K562 (cell line): Measurements from ENCODE around the gene DPEP3. TPM values are rescaled to one million over a fixed set of nuclear protein-coding genes. Genes with fewer than 3 reads are reported as not detected.

Experiments used
- ATAC-seq: fragments of 200-7000 bp; cut with Tn5 transposase; 3 replicates; pipeline ENCODE4 v1.9.1; 2020; ENCODE audit warnings: moderate library complexity
- BruUV-seq: library from RNA; stranded (reverse); fragments of 400-500 nt; replicated peaks from 2 replicates; lab custom pipeline; 2021; lab: Mats Ljungman, UMichigan
- CTCF ChIA-PET: fragments of 300-600 bp; formaldehyde crosslinking; extraction: SDS; loops from one replicate; lab custom pipeline; 2021; ENCODE audit warnings: low intra/inter-chr PET ratio; lab: Yijun Ruan, JAX
- POLR2A ChIA-PET: fragments of 300-600, 350-650 bp; sonication (Branson Sonifier 250); formaldehyde crosslinking; extraction: SDS; loops from one replicate; lab custom pipeline; 2021; ENCODE audit warnings: antibody characterized with exemption, inconsistent platforms; lab: Yijun Ruan, JAX
- DNase-seq, 4 experiments: peaks; one replicate each; pipeline versions ENCODE4 v3.0.0 to v3.0.0-alpha.2; 2011 to 2018; ENCODE audit warnings: low spot score in 3 of 4, mixed read lengths in 3 of 4; ENCODE audit errors: extremely low read depth in 1 of 4
- FAIRE-seq: peaks from 2 replicates; lab custom pipeline; 2011; peaks lifted over from hg19 to GRCh38; lab: Jason Lieb, UNC
- H2AFZ ChIP-seq: 2 replicates; pipeline ENCODE4 v1.6.0; 2011; ENCODE audit warnings: low read depth, low read length, control low read depth, inconsistent platforms
- H3K27ac ChIP-seq: fragments of 200-600 bp; 3 replicates; pipeline ENCODE4 v1.8.0; 2011; ENCODE audit warnings: low read depth, mild to moderate bottlenecking, control low read depth, inconsistent platforms, low read length, moderate library complexity, mixed read lengths; ENCODE audit errors: extremely low read depth
- H3K27me3 ChIP-seq, 2 experiments: fragments of 300-600 bp in 1 of 2; 2 replicates in 1 of 2; 3 replicates in 1 of 2; pipeline versions ENCODE4 v1.6.0 to v1.8.0; 2011; ENCODE audit warnings: inconsistent platforms in 2 of 2, low read length in 2 of 2, mild to moderate bottlenecking in 1 of 2, mixed read lengths in 1 of 2, moderate library complexity in 1 of 2; ENCODE audit not compliant: control insufficient read depth in 2 of 2, insufficient read depth in 2 of 2
- H3K36me3 ChIP-seq: fragments of 300-600 bp; 3 replicates; pipeline ENCODE4 v1.8.0; 2011; ENCODE audit warnings: mild to moderate bottlenecking, low read length, inconsistent platforms; ENCODE audit not compliant: control insufficient read depth, insufficient read depth
- H3K4me1 ChIP-seq, 2 experiments: fragments of 200-600 bp in 1 of 2; replicated peaks in 1 of 2; 2 replicates in 1 of 2; 3 replicates in 1 of 2; pipeline versions ENCODE4 v1.5.1 to v1.8.0; 2011; ENCODE audit warnings: inconsistent platforms in 2 of 2, low read length in 2 of 2, mild to moderate bottlenecking in 1 of 2, mixed read lengths in 1 of 2, moderate library complexity in 1 of 2; ENCODE audit not compliant: control insufficient read depth in 2 of 2, insufficient read depth in 2 of 2
- H3K4me2 ChIP-seq: 2 replicates; pipeline ENCODE4 v1.6.1; 2011; ENCODE audit warnings: low read length, control low read depth, inconsistent platforms, mixed read lengths; ENCODE audit not compliant: insufficient read depth
- H3K4me3 ChIP-seq: fragments of 200-600 bp; sonication (generic), shearing (Covaris generic); 2 replicates; pipeline ENCODE4 v1.5.1; 2016; ENCODE audit warnings: control low read depth, inconsistent platforms
- H3K79me2 ChIP-seq: fragments of 200-600 bp; 3 replicates; pipeline ENCODE4 v1.8.0; 2011; ENCODE audit warnings: low read length, inconsistent platforms; ENCODE audit not compliant: control insufficient read depth, insufficient read depth
- H3K9ac ChIP-seq, 2 experiments: 2 replicates each; pipeline versions ENCODE4 v1.6.0 to v1.6.1; 2011; ENCODE audit warnings: low read depth in 2 of 2, low read length in 2 of 2, control low read depth in 1 of 2, inconsistent platforms in 1 of 2, mild to moderate bottlenecking in 1 of 2, mixed read lengths in 1 of 2; ENCODE audit not compliant: insufficient read depth in 1 of 2
- H3K9me1 ChIP-seq: one replicate; pipeline ENCODE4 v1.6.0; 2011; ENCODE audit warnings: inconsistent platforms, mild to moderate bottlenecking, low read length, moderate library complexity; ENCODE audit not compliant: control insufficient read depth, insufficient read depth
- H3K9me3 ChIP-seq: replicated peaks from 2 replicates; pipeline ENCODE4 v1.5.1; 2011; ENCODE audit warnings: low read depth, low read length, inconsistent platforms; ENCODE audit not compliant: control insufficient read depth, insufficient read depth
- H4K20me1 ChIP-seq: replicated peaks from 2 replicates; pipeline ENCODE4 v1.6.1; 2011; ENCODE audit warnings: low read length, inconsistent platforms, mixed read lengths; ENCODE audit not compliant: control insufficient read depth, insufficient read depth
- ATF6 ChIP-seq: sonication (generic); formaldehyde crosslinking; IDR thresholded peaks from 2 replicates; pipeline ENCODE4 v1.4.0; 2020; ENCODE audit warnings: mild to moderate bottlenecking, missing genetic modification reagents
- CREB5 ChIP-seq: fragments of 250-450 bp; sonication (Bioruptor Pico); IDR thresholded peaks from 2 replicates; pipeline ENCODE4 v1.5.0; 2020; ENCODE audit warnings: mild to moderate bottlenecking
- MNT ChIP-seq, 2 experiments: fragments of 450-650 bp; conservative IDR thresholded peaks; 2 replicates each; pipeline ENCODE4 v1.6.1; 2017; ENCODE audit warnings: mild to moderate bottlenecking in 2 of 2, moderate library complexity in 2 of 2
- NRF1 ChIP-seq, 2 experiments: fragments of 450-650 bp; IDR thresholded peaks in 1 of 2; conservative IDR thresholded peaks in 1 of 2; 2 replicates each; pipeline ENCODE4 v1.6.1; 2014; ENCODE audit warnings: mild to moderate bottlenecking in 2 of 2
- SPI1 ChIP-seq: IDR thresholded peaks from 2 replicates; pipeline ENCODE4 v1.6.1; 2011; ENCODE audit warnings: low read depth, low read length, control low read depth, borderline replicate concordance
- YY1 ChIP-seq, 3 experiments: IDR thresholded peaks; 2 replicates each; pipeline ENCODE4 v1.6.1; 2011; ENCODE audit warnings: low read length in 2 of 3, mild to moderate bottlenecking in 2 of 3, moderate library complexity in 2 of 3, borderline replicate concordance in 1 of 3, control low read depth in 1 of 3, low read depth in 1 of 3; ENCODE audit not compliant: insufficient read depth in 3 of 3, insufficient replicate concordance in 2 of 3, control insufficient read depth in 1 of 3, insufficient read length in 1 of 3; ENCODE audit errors: extremely low read depth in 1 of 3
- WGBS: fragments of 100-300 bp; shearing (Covaris generic); methylation state at CpG from one replicate; pipeline ENCODE4 v1.1.6; 2016; ENCODE audit warnings: low coverage, mixed read lengths; ENCODE audit not compliant: insufficient coverage; ENCODE audit errors: missing lambda C conversion rate; 5-methylcytosine and 5-hydroxymethylcytosine counted together
- in situ Hi-C: fragments of 300-500 bp; cut with MboI; formaldehyde crosslinking; loops from 4 replicates; pipeline ENCODE4 v1.15.0; 2018; ENCODE audit warnings: inconsistent platforms, mixed read lengths
- intact Hi-C: fragments of 100-400 bp; cut with micrococcal nuclease; formaldehyde crosslinking; loops from 2 replicates; pipeline ENCODE4 v1.14.2; 2022
- polyA plus RNA-seq, 8 experiments: library from polyadenylated mRNA; depleted of rRNA in 4 of 8; stranded (reverse) in 5 of 8; unstranded in 3 of 8; fragments of >200 nt; fragmentation: Nextera tagmentation in 2 of 8; fragmentation: Illumina TruSeq in 1 of 8; extraction: Ambion mirVana in 2 of 8; extraction: Trizol in 1 of 8; gene quantifications; 2 replicates each; pipeline versions ENCODE4 v1.2.1 to v1.2.3, GENCODE V29; 2011 to 2014; ENCODE audit warnings: inconsistent platforms in 1 of 8, missing spikeins in 1 of 8
- total RNA-seq, 7 experiments: library from RNA; depleted of rRNA in 6 of 7; stranded (reverse); fragments of >200 nt in 6 of 7; fragmentation: Illumina TruSeq in 2 of 7; extraction: Trizol in 2 of 7; gene quantifications; 2 replicates each; pipeline versions ENCODE4 v1.2.1 to v1.2.3, GENCODE V29; 2011 to 2021; ENCODE audit warnings: low replicate concordance in 1 of 7
- TF ChIP-seq, protein P1 (sequence below), 2 experiments: IDR thresholded peaks in 1 of 2; conservative IDR thresholded peaks in 1 of 2; 2 replicates each; pipeline ENCODE4 v1.6.1; 2016; ENCODE audit warnings: low read depth in 2 of 2, mild to moderate bottlenecking in 1 of 2, missing compliant biosample characterization in 1 of 2, missing genetic modification characterization in 1 of 2, moderate library complexity in 1 of 2

The DPEP3 gene
- total and polyA plus RNA-seq, 9 of the 15 experiments (the other 6 are each of a cell fraction or from before 2014, with no cell fraction given): not detected

DNA sequence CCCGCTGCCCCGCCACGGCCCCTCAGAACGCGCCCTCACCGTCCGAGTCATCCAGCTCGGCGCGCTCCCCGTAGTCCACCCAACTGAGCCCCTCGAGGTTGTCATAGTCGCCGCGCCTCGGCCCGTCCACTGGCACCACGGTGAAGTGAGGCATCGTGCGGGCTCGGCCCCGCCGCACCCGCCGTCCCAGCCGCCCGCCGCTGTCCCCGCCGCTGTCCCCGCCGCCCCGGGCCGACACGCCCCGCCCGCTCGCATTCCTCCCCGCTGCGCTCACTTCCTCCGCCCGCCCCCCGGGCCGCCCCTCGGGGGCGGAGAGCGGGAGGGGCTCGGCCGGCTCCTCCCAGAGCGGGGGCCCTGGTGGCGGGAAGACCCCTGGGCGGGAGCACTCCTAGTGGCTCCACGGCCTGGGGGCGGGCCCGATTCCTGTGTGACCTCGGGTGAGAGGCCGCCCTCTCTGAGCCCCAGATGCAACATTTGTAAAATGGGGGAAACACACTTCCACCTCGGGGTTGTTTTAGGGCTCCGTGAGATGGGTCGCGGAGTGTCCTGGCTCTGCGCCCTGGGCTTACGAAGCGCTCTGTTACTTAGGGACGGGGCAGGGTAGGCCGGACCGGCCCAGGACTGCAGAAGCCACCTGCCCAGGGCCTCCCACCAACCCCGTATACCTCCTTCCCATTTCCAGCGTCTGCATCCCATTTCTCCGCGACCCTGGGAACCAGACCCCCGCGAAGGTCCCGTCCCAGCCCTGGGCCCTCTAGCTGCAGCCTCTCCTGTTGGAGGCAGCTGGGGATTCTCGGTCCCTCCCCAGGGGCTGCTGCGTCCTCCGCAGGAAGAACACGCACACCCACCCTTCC, 11.7 kb downstream of the DPEP3 start, which contains the start of gene SLC12A4 (continued):
- TF ChIP-seq MNT (conservative IDR thresholded peaks at IDR 0.05): peak in 1 of 2 experiments; percentile 35; a peak in 2 of 4 replicates
- no peak for TF ChIP-seq CREB5 (CRISPR knock-in tag)
- TF ChIP-seq, all 486 proteins: peak for 108

DNA sequence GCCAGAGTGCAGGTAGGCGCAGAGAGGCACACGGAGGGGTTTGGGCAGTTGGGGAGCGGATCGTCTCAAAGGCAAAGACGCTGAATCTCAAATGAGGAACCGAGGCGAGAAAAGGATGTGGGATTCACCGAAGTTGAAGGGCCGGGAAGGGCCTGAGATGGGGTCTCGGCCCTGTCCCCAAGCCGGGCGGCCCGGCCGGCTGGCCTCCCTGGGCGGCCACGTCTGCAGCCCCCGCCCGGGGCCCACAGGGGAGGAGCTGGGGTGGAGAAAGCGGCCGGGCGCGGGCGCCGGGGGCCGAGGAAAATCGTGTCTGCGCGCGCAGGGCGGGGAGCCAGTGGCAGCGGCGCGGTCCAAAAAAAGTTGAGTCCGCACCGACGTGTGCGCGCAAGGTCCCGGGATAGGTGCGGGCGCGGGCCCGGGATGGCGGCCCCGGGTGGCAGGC, 12.3 kb downstream of the DPEP3 start:
- WGBS: under 1% methylated on average over 23 of the region's 45 CpGs
- Histone ChIP-seq H2AFZ (peak overlapping the region; percentile 97), H3K9me3 (no peaks in the 10 kb centered on the region), H3K36me3 (peaks cover 23% of the 10 kb centered on the region; the same call in 2 of the 3 replicates), H3K27ac (peak overlapping the region; percentile 94), H3K4me1 (peaks cover 23 to 49% of the 10 kb centered on the region in 2 experiments; a peak in 4 of 5 replicates), H3K9ac (peak overlapping the region; percentile 94 to 97), H3K79me2 (peaks cover 28% of the 10 kb centered on the region), H3K4me2 (peak overlapping the region; percentile 98), H4K20me1 (peaks cover 23% of the 10 kb centered on the region), H3K9me1 (peaks cover 8% of the 10 kb centered on the region), H3K27me3 (no peaks in the 10 kb centered on the region), H3K4me3 (peak overlapping the region; percentile 84)
- ChIA-PET POLR2A (interaction anchor here (1.0 to 1.2 kb wide), 2 partner anchors 8 to 74 kb away, joined by 5 read pairs; no protein-coding TSS in a partner anchor), CTCF (no interaction called here)
- peak; percentile 64 to 84 (median 78) for DNase-seq
- in situ Hi-C loops: no loop called here
- FAIRE-seq: no peak
- no TSS peak for BruUV-seq
- peak; percentile 67 for ATAC-seq
- intact Hi-C loops: no loop called here
- TF ChIP-seq SPI1: 0 out of 2 replicates have a peak, but pooled peaks have one; percentile 23
- TF ChIP-seq, protein P1, sequence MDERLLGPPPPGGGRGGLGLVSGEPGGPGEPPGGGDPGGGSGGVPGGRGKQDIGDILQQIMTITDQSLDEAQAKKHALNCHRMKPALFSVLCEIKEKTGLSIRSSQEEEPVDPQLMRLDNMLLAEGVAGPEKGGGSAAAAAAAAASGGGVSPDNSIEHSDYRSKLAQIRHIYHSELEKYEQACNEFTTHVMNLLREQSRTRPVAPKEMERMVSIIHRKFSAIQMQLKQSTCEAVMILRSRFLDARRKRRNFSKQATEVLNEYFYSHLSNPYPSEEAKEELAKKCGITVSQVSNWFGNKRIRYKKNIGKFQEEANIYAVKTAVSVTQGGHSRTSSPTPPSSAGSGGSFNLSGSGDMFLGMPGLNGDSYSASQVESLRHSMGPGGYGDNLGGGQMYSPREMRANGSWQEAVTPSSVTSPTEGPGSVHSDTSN (CRISPR knock-in tag; IDR thresholded peaks at IDR 0.05; ENCODE audit: low read depth): no peak
- TF ChIP-seq, protein P1 (tag; conservative IDR thresholded peaks at IDR 0.05; ENCODE audit: low read depth): no peak
- peak; percentile 81 to 82 for TF ChIP-seq NRF1 (conservative IDR thresholded peaks at IDR 0.05 in 1 of 2, IDR thresholded peaks at IDR 0.05 in 1 of 2)
- TF ChIP-seq ATF6 (CRISPR knock-in tag): 0 out of 2 replicates have a peak, but pooled peaks have one; percentile 25
- peak in 1 of 3 experiments; percentile 15 for TF ChIP-seq YY1 (IDR thresholded peaks at IDR 0.05; ENCODE audit: borderline replicate concordance in 1 of 3, control insufficient read depth in 1 of 3, extremely low read depth in 1 of 3, insufficient read depth in 3 of 3, insufficient read length in 1 of 3, insufficient replicate concordance in 2 of 3, low read depth in 1 of 3, low read length in 2 of 3)
